Measurements from ENCODE around the gene ARHGEF3.
A peak's percentile ranks its signal among the peaks of the same experiment; 100 is the strongest.

ARHGEF3 gene

GRCh38 chr3:56801662-56802377 is at the start of gene ARHGEF3:
Gene ARHGEF3, minus strand, starts transcription at chr3:56801949. Its CDS starts 151 bp downstream, at chr3:56801798.
- DNase-seq (ENCODE audit: low read depth in 2 of 2), result peak; percentile 77 to 88

GRCh38 chr3:56849698-56850097 is 47.9 kb upstream of the ARHGEF3 start:
- DNase-seq (ENCODE audit: low read depth in 2 of 2), result no peak

- no peak for DNase-seq (ENCODE audit: low read depth in 2 of 2)
These were observed 43.8 kb upstream of the ARHGEF3 start for GRCh38 chr3:56845505-56845904.

- no peak for DNase-seq (ENCODE audit: low read depth in 2 of 2)
These were observed 42.8 kb upstream of the ARHGEF3 start for GRCh38 chr3:56844536-56844935.

- DNase-seq (ENCODE audit: low read depth in 2 of 2), result no peak
These were observed 38.3 kb upstream of the ARHGEF3 start for GRCh38 chr3:56839784-56840715.

- no peak for DNase-seq (ENCODE audit: low read depth in 2 of 2)
These were observed 36.7 kb upstream of the ARHGEF3 start for GRCh38 chr3:56838448-56838847.

GRCh38 chr3:56837196-56837955 is 35.6 kb upstream of the ARHGEF3 start:
- DNase-seq (ENCODE audit: low read depth in 2 of 2), result no peak

GRCh38 chr3:56836276-56837163 is 34.8 kb upstream of the ARHGEF3 start:
- no peak for DNase-seq (ENCODE audit: low read depth in 2 of 2)

- DNase-seq (ENCODE audit: low read depth in 2 of 2), result no peak
These were observed 34.0 kb upstream of the ARHGEF3 start for GRCh38 chr3:56835650-56836227.

- no peak for DNase-seq (ENCODE audit: low read depth in 2 of 2)
These were observed 31.8 kb upstream of the ARHGEF3 start for GRCh38 chr3:56833536-56833935.

- no peak for DNase-seq (ENCODE audit: low read depth in 2 of 2)
These were observed 31.3 kb upstream of the ARHGEF3 start for GRCh38 chr3:56833022-56833421.

GRCh38 chr3:56831572-56831971 is 29.8 kb upstream of the ARHGEF3 start:
- DNase-seq (ENCODE audit: low read depth in 2 of 2), result no peak

- no peak for DNase-seq (ENCODE audit: low read depth in 2 of 2)
These were observed 29.1 kb upstream of the ARHGEF3 start for GRCh38 chr3:56830884-56831283.

- DNase-seq (ENCODE audit: low read depth in 2 of 2), result no peak
These were observed 27.8 kb upstream of the ARHGEF3 start for GRCh38 chr3:56829533-56829932.

- DNase-seq (ENCODE audit: low read depth in 2 of 2), result no peak
These were observed 25.3 kb upstream of the ARHGEF3 start for GRCh38 chr3:56826831-56827722.

- DNase-seq (ENCODE audit: low read depth in 2 of 2), result no peak
These were observed 24.1 kb upstream of the ARHGEF3 start for GRCh38 chr3:56825567-56826438.

GRCh38 chr3:56823984-56824703 is 22.4 kb upstream of the ARHGEF3 start:
- DNase-seq (ENCODE audit: low read depth in 2 of 2), result no peak

GRCh38 chr3:56823421-56823926 is 21.7 kb upstream of the ARHGEF3 start:
- no peak for DNase-seq (ENCODE audit: low read depth in 2 of 2)

All from stimulated activated CD4-positive, alpha-beta T cell treated with anti-CD3 and anti-CD28 coated beads, Interleukin-15, amount 100 ng/mL, for 48 hours (primary cell).